Liver (tissue), 3 donors: Measurements from ENCODE around the gene HOXD13.

Experiments
- FOXA1 ChIP-seq: IDR thresholded peaks from 2 replicates; pipeline ENCODE4 v1.6.1; 2016; ENCODE audit warnings: antibody characterized with exemption
- MAX ChIP-seq: IDR thresholded peaks from 2 replicates; pipeline ENCODE4 v1.6.1; 2016; ENCODE audit warnings: antibody characterized with exemption
- RXRA ChIP-seq, 2 donors: IDR thresholded peaks; 2 replicates each; pipeline ENCODE4 v1.6.1; 2017 to 2018; ENCODE audit warnings: antibody characterized with exemption in 2 of 2, mild to moderate bottlenecking in 1 of 2
- SP1 ChIP-seq: IDR thresholded peaks from 2 replicates; pipeline ENCODE4 v1.6.1; 2018; ENCODE audit warnings: antibody characterized with exemption, mild to moderate bottlenecking
- TF ChIP-seq, protein P1 (sequence below): fragments of 150-350 bp; IDR thresholded peaks from 2 replicates; pipeline ENCODE4 v1.5.1; 2017; ENCODE audit warnings: improper control_type of control experiment, low read depth, low read length; ENCODE audit not compliant: missing input control
- TF ChIP-seq, protein P2 (sequence below): IDR thresholded peaks from 2 replicates; pipeline ENCODE4 v1.6.1; 2016; ENCODE audit warnings: antibody characterized with exemption
- TF ChIP-seq, protein P3 (sequence below): IDR thresholded peaks from 2 replicates; pipeline ENCODE4 v1.6.1; 2016; ENCODE audit warnings: antibody characterized with exemption
- donor health status: healthy.
- donor health status: healthy.

DNA sequence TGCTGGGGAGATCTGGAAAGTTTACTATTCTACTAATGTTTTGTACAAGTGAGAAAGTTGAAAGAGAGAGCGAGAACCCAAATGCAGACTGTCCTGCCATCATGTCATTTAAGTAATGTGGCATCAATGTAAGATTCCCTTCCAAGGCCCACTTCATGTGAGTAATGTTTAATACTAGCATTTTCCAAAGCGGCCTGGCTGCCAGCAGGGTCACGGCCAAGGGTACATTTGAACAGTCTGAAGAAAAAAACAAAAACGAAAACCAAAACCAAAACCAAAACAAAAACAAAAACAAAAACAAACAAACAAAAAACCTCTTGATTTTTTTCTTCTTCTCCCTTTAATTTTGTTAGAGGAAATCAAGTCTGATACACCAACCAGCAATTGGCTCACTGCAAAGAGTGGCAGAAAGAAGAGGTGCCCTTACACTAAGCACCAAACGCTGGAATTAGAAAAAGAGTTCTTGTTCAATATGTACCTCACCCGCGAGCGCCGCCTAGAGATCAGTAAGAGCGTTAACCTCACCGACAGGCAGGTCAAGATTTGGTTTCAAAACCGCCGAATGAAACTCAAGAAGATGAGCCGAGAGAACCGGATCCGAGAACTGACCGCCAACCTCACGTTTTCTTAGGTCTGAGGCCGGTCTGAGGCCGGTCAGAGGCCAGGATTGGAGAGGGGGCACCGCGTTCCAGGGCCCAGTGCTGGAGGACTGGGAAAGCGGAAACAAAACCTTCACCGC lies 26.2 kb downstream of the HOXD13 start:
- TF ChIP-seq MAX: no peak
- TF ChIP-seq, protein P1, sequence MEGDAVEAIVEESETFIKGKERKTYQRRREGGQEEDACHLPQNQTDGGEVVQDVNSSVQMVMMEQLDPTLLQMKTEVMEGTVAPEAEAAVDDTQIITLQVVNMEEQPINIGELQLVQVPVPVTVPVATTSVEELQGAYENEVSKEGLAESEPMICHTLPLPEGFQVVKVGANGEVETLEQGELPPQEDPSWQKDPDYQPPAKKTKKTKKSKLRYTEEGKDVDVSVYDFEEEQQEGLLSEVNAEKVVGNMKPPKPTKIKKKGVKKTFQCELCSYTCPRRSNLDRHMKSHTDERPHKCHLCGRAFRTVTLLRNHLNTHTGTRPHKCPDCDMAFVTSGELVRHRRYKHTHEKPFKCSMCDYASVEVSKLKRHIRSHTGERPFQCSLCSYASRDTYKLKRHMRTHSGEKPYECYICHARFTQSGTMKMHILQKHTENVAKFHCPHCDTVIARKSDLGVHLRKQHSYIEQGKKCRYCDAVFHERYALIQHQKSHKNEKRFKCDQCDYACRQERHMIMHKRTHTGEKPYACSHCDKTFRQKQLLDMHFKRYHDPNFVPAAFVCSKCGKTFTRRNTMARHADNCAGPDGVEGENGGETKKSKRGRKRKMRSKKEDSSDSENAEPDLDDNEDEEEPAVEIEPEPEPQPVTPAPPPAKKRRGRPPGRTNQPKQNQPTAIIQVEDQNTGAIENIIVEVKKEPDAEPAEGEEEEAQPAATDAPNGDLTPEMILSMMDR: peak; percentile 9
- TF ChIP-seq RXRA (IDR thresholded peaks at IDR 0.05): no peak
- TF ChIP-seq, protein P2, sequence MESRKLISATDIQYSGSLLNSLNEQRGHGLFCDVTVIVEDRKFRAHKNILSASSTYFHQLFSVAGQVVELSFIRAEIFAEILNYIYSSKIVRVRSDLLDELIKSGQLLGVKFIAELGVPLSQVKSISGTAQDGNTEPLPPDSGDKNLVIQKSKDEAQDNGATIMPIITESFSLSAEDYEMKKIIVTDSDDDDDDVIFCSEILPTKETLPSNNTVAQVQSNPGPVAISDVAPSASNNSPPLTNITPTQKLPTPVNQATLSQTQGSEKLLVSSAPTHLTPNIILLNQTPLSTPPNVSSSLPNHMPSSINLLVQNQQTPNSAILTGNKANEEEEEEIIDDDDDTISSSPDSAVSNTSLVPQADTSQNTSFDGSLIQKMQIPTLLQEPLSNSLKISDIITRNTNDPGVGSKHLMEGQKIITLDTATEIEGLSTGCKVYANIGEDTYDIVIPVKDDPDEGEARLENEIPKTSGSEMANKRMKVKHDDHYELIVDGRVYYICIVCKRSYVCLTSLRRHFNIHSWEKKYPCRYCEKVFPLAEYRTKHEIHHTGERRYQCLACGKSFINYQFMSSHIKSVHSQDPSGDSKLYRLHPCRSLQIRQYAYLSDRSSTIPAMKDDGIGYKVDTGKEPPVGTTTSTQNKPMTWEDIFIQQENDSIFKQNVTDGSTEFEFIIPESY: no peak
- TF ChIP-seq, protein P3, sequence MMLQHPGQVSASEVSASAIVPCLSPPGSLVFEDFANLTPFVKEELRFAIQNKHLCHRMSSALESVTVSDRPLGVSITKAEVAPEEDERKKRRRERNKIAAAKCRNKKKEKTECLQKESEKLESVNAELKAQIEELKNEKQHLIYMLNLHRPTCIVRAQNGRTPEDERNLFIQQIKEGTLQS: no peak
- TF ChIP-seq SP1: no peak
- no peak for TF ChIP-seq FOXA1
